HG03095 (cell line): ENCODE data around the gene ZFPM1.

Source experiments
- ATAC-seq: cut with Tn5 transposase; IDR thresholded peaks from one replicate; pipeline ENCODE4 v1.9.1; 2021; ENCODE audit warnings: moderate library complexity; ENCODE audit not compliant: unreplicated experiment

The ZFPM1 gene

GRCh38 chr16:88433632-88434352 lies 19.3 kb upstream of the ZFPM1 start:
- ATAC-seq: no peak

- ATAC-seq: no peak
These were observed 18.8 kb upstream of the ZFPM1 start for GRCh38 chr16:88434353-88434690.

GRCh38 chr16:88434746-88435145 lies 18.3 kb upstream of the ZFPM1 start:
- no peak for ATAC-seq

GRCh38 chr16:88435437-88436355 lies 17.4 kb upstream of the ZFPM1 start:
- no peak for ATAC-seq

- no peak for ATAC-seq
These were observed 16.3 kb upstream of the ZFPM1 start for GRCh38 chr16:88436796-88437195.

- ATAC-seq: no peak
These were observed 15.6 kb upstream of the ZFPM1 start for GRCh38 chr16:88437367-88437964.

- no peak for ATAC-seq
These were observed 14.8 kb upstream of the ZFPM1 start for GRCh38 chr16:88438084-88438870.

GRCh38 chr16:88439016-88439415 lies 14.1 kb upstream of the ZFPM1 start:
- no peak for ATAC-seq

- ATAC-seq: no peak
These were observed 13.4 kb upstream of the ZFPM1 start for GRCh38 chr16:88439706-88440105.

- no peak for ATAC-seq
These were observed 13.0 kb upstream of the ZFPM1 start for GRCh38 chr16:88440111-88440510.

GRCh38 chr16:88440686-88441405 lies 12.2 kb upstream of the ZFPM1 start:
- no peak for ATAC-seq

- ATAC-seq: no peak
These were observed 11.6 kb upstream of the ZFPM1 start for GRCh38 chr16:88441460-88441859.

GRCh38 chr16:88442383-88442726 lies 10.7 kb upstream of the ZFPM1 start:
- ATAC-seq: no peak

GRCh38 chr16:88442727-88443576 lies 10.1 kb upstream of the ZFPM1 start:
- ATAC-seq: peak; percentile 58

GRCh38 chr16:88444826-88445582 lies 8.1 kb upstream of the ZFPM1 start:
- no peak for ATAC-seq

- ATAC-seq: no peak
These were observed 7.5 kb upstream of the ZFPM1 start for GRCh38 chr16:88445583-88445960.

GRCh38 chr16:88446061-88446460 lies 7.0 kb upstream of the ZFPM1 start:
- ATAC-seq: no peak

- no peak for ATAC-seq
These were observed 6.3 kb upstream of the ZFPM1 start for GRCh38 chr16:88446736-88447135.

- no peak for ATAC-seq
These were observed 5.2 kb upstream of the ZFPM1 start for GRCh38 chr16:88447881-88448280.
